Esophagus mucosa (tissue), 1 donor: ENCODE data around the gene PRR16. TPM values are rescaled to one million over a fixed set of nuclear protein-coding genes. Genes with fewer than 3 reads are reported as not detected.

ENCODE experiments used
- ATAC-seq: fragments of 200-7000 bp; cut with Tn5 transposase; one replicate; pipeline ENCODE4 v1.9.1; 2020
- total RNA-seq: library from RNA; stranded (reverse); gene quantifications from one replicate; pipeline ENCODE4 v1.2.4, GENCODE V29; 2023
- donor health status: DM: yes; HTN: yes; CAD: no.

The PRR16 gene
- total RNA-seq, 1 donor from 2014 or later = 0.44 TPM

- ATAC-seq = peak; percentile 54
Observed at GRCh38 chr5:120464627-120465435, 731 bp downstream of the PRR16 start.

- ATAC-seq = no peak
Observed at GRCh38 chr5:120465436-120465961, 1.4 kb downstream of the PRR16 start.

GRCh38 chr5:120466341-120467006 lies 2.4 kb downstream of the PRR16 start:
- no peak for ATAC-seq

GRCh38 chr5:120471971-120472370 lies 7.9 kb downstream of the PRR16 start:
- ATAC-seq = no peak

- no peak for ATAC-seq
Observed at GRCh38 chr5:120472911-120473310, 8.8 kb downstream of the PRR16 start.

- no peak for ATAC-seq
Observed at GRCh38 chr5:120473332-120473731, 9.2 kb downstream of the PRR16 start.

- ATAC-seq = no peak
Observed at GRCh38 chr5:120476063-120476462, 12.0 kb downstream of the PRR16 start.

- ATAC-seq = no peak
Observed at GRCh38 chr5:120479066-120479465, 15.0 kb downstream of the PRR16 start.

GRCh38 chr5:120499876-120500563 lies 35.9 kb downstream of the PRR16 start:
- no peak for ATAC-seq

- no peak for ATAC-seq
Observed at GRCh38 chr5:120502531-120502930, 38.4 kb downstream of the PRR16 start.

- ATAC-seq = no peak
Observed at GRCh38 chr5:120503341-120503740, 39.2 kb downstream of the PRR16 start.

GRCh38 chr5:120504057-120504456 lies 40.0 kb downstream of the PRR16 start:
- no peak for ATAC-seq

GRCh38 chr5:120507197-120507596 lies 43.1 kb downstream of the PRR16 start:
- no peak for ATAC-seq

- ATAC-seq = no peak
Observed at GRCh38 chr5:120507800-120508463, 43.8 kb downstream of the PRR16 start.

- no peak for ATAC-seq
Observed at GRCh38 chr5:120509053-120509452, 45.0 kb downstream of the PRR16 start.

- no peak for ATAC-seq
Observed at GRCh38 chr5:120510098-120510637, 46.1 kb downstream of the PRR16 start.

GRCh38 chr5:120510994-120511686 lies 47.0 kb downstream of the PRR16 start:
- no peak for ATAC-seq

- ATAC-seq = no peak
Observed at GRCh38 chr5:120512068-120512467, 48.0 kb downstream of the PRR16 start.

GRCh38 chr5:120512791-120513650 lies 48.9 kb downstream of the PRR16 start:
- no peak for ATAC-seq

GRCh38 chr5:120516805-120517204 lies 52.7 kb downstream of the PRR16 start:
- ATAC-seq = no peak
